ENCODE measurements around the gene ILF2. TPM values are rescaled to one million over a fixed set of nuclear protein-coding genes. Genes with fewer than 3 reads are reported as not detected.

Gene ILF2
- total and polyA plus RNA-seq, 4 donors: 46.7 to 133 (median 111) TPM

- Histone ChIP-seq H3K9ac (ENCODE audit: insufficient read depth in 1 of 2, low read length in 2 of 2) (no peak overlapping the region), H3K9me3 (ENCODE audit: control insufficient read depth in 4 of 4, insufficient read depth in 3 of 4, low read length in 3 of 4) (no peaks in the 10 kb centered on the region), H3K27me3 (ENCODE audit: control insufficient read depth in 3 of 3, insufficient read depth in 3 of 3, low read length in 2 of 3) (no peaks in the 10 kb centered on the region), H3K36me3 (ENCODE audit: control insufficient read depth in 4 of 4, insufficient read depth in 4 of 4, low read length in 4 of 4) (peaks cover 0 to 3% (median 0%) of the 10 kb centered on the region in 4 donors), H3K27ac (ENCODE audit: low read depth in 1 of 2, low read length in 1 of 2) (peak overlapping the region; percentile 13 to 46), H3K4me1 (ENCODE audit: control insufficient read depth in 5 of 5, insufficient read depth in 5 of 5, low read length in 5 of 5) (peaks cover 9 to 37% (median 21%) of the 10 kb centered on the region in 5 donors), H3K4me3 (no peak overlapping the region)
- WGBS, 2 donors: 83 to 87% methylated on average over 7 of the region's 7 CpGs
- no peak for TF ChIP-seq CTCF (IDR thresholded peaks at IDR 0.05; ENCODE audit: control extremely low read depth, extremely low read depth)
- DNase-seq (no peak), ATAC-seq (ENCODE audit: insufficient read depth, low FRiP score) (no peak)
Observed at GRCh38 chr1:153630384-153630783, 40.4 kb downstream of the ILF2 start.

GRCh38 chr1:153629971-153630370 is 40.8 kb downstream of the ILF2 start:
- no peak for DNase-seq
- no peak for ATAC-seq (ENCODE audit: insufficient read depth, low FRiP score)
- Histone ChIP-seq H3K4me3 (no peak overlapping the region), H3K36me3 (ENCODE audit: control insufficient read depth in 4 of 4, insufficient read depth in 4 of 4, low read length in 4 of 4) (peaks cover 0 to 3% (median 1%) of the 10 kb centered on the region in 4 donors), H3K9me3 (ENCODE audit: control insufficient read depth in 4 of 4, insufficient read depth in 3 of 4, low read length in 3 of 4) (no peaks in the 10 kb centered on the region), H3K9ac (ENCODE audit: insufficient read depth in 1 of 2, low read length in 2 of 2) (no peak overlapping the region), H3K27me3 (ENCODE audit: control insufficient read depth in 3 of 3, insufficient read depth in 3 of 3, low read length in 2 of 3) (no peaks in the 10 kb centered on the region), H3K27ac (ENCODE audit: low read depth in 1 of 2, low read length in 1 of 2) (peak overlapping the region; percentile 46 to 48), H3K4me1 (ENCODE audit: control insufficient read depth in 5 of 5, insufficient read depth in 5 of 5, low read length in 5 of 5) (peaks cover 9 to 34% (median 21%) of the 10 kb centered on the region in 5 donors)
- 94 to 100% methylated on average over 1 of the region's 1 CpG for WGBS, 2 donors
- TF ChIP-seq CTCF (IDR thresholded peaks at IDR 0.05; ENCODE audit: control extremely low read depth, extremely low read depth): no peak

- no peak for TF ChIP-seq CTCF (IDR thresholded peaks at IDR 0.05; ENCODE audit: control extremely low read depth, extremely low read depth)
- ATAC-seq (ENCODE audit: insufficient read depth, low FRiP score) (no peak), DNase-seq (no peak)
- Histone ChIP-seq H3K4me1 (ENCODE audit: control insufficient read depth in 5 of 5, insufficient read depth in 5 of 5, low read length in 5 of 5) (peaks cover 9 to 33% (median 21%) of the 10 kb centered on the region in 5 donors), H3K36me3 (ENCODE audit: control insufficient read depth in 4 of 4, insufficient read depth in 4 of 4, low read length in 4 of 4) (peaks cover 0 to 4% (median 1%) of the 10 kb centered on the region in 4 donors), H3K9me3 (ENCODE audit: control insufficient read depth in 4 of 4, insufficient read depth in 3 of 4, low read length in 3 of 4) (no peaks in the 10 kb centered on the region), H3K27me3 (ENCODE audit: control insufficient read depth in 3 of 3, insufficient read depth in 3 of 3, low read length in 2 of 3) (no peaks in the 10 kb centered on the region), H3K27ac (ENCODE audit: low read depth in 1 of 2, low read length in 1 of 2) (peak overlapping the region; percentile 21), H3K9ac (ENCODE audit: insufficient read depth in 1 of 2, low read length in 2 of 2) (no peak overlapping the region), H3K4me3 (no peak overlapping the region)
- WGBS, 2 donors: 86 to 99% methylated on average over 4 to 5 of the region's 5 CpGs
Observed at GRCh38 chr1:153629343-153629665, 41.5 kb downstream of the ILF2 start.
